OCI-LY1 (cell line): Measurements from ENCODE around the gene GARIN5A.

Experiments used
- CTCF ChIP-seq: fragments of 200-600 bp; sonication (generic), shearing (Covaris generic); IDR thresholded peaks from 2 replicates; pipeline ENCODE4 v1.5.1; 2017; ENCODE audit warnings: mild to moderate bottlenecking, antibody characterized with exemption, low read length, moderate library complexity, mixed read lengths
- EZH2 ChIP-seq: fragments of 200-600 bp; sonication (generic), shearing (Covaris generic); IDR thresholded peaks from 2 replicates; pipeline ENCODE4 v1.8.0; 2017; ENCODE audit warnings: borderline replicate concordance, mixed run types, mild to moderate bottlenecking, antibody characterized with exemption, low read length, moderate library complexity, mixed read lengths

GRCh38 chr19:50447053-50447452 lies 29.6 kb downstream of the GARIN5A start:
- TF ChIP-seq CTCF (no peak), EZH2 (no peak)
